GM03348 (cell line): Measurements from ENCODE around the gene TTLL8.

ENCODE experiments used
- DNase-seq: peaks from one replicate; pipeline ENCODE4 v3.0.0; 2012; ENCODE audit warnings: low spot score

TTLL8 gene

GRCh38 chr22:50016988-50017700 lies 41.0 kb downstream of the TTLL8 start:
- DNase-seq, result no peak

- DNase-seq, result no peak
Observed at GRCh38 chr22:50016308-50016987, 41.6 kb downstream of the TTLL8 start.

DNA sequence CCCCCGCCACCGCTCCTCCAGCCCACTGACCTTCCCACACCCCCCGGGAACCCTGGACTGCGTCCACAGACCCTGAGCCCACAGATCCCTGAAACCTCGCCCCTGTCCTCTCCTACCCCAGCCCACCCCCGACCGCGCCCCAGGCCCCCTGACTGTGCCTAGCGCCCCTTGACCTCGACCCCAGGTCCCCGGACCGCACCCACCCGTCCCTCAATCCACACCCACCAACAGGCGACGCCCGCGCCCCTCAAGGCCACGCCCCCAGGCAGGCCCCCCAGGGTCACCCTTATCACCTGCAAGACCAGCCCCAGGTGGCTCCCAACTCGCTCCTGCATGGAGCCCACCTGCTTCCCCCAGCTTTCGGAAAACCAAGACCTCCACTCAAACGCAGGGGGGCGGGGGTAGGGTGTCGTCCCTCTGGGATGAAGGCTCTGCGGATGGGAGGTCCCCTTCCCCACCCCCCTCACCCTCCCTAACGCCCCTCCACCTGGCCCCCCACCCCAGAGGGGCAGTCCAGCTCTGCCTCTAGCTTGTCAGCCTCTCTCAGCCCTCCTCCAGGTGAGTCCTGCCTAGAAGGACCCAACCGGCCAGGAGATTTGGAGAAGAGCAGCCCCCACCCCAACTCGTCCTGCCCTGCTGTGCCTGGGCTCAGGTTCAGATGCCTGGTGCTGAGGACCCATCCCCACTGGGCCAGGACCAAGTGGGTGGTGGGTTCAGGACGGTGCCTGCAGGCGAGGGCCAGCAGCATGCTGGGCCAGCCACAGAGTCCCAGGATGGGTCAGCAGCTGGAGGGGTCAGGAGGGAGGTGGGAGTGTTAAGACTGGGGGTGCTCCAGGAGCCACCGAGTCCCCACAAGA lies 42.4 kb downstream of the TTLL8 start:
- DNase-seq, result no peak

GRCh38 chr22:50014655-50015401 lies 43.3 kb downstream of the TTLL8 start:
- DNase-seq, result no peak

GRCh38 chr22:50014053-50014501 lies 44.0 kb downstream of the TTLL8 start:
- no peak for DNase-seq

DNA sequence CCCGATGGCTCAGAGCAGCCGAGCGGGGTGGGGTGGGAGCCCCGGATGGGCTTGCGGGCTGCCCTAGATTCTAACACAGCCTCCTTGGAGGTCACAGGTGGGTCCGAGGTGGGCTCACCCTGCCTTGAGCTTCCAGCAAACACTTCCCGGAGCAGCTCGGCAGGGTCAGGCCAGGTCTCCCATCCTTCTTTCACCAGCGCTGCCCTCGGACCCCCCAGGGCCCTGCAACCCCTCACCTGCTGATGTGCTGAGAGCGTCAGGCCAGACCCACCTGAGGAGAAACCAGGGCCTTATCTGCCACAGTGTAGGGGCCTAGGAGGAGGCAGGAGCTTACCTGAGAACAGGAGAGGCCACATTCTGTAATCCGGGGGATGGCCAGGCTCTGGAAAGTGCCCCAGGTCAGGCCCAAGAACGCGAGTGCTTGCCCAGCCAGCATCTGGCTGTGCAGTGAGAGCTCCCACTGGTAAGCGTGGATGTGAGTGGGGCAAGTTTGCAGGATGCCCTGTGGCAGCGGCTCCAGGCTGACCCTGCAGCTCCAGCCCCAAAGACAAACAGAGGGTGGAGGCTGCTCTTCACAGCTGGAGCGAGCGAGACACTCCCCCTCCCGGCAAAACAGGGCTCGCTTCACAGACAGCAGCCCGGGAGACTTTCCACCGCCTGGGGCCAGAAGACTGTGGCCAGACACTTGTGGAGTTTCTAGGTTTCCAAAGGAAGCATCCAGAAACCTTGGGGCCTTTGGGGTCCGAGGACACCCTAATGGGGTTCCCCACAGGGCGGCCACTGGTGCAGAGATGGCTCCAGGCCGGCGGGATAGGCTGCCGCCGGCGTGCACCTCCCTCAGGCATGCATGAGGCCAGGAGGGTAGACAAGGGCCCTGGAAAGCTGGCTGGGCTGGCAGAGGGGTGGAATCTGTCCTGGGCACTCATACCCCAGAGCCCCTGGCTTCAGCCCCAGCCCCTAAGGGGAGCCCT lies 45.6 kb downstream of the TTLL8 start, which contains the start of gene IL17REL:
TSS of gene IL17REL (minus strand) at position 555 of the 971 bp plus-strand sequence. CDS start at position 436, 119 bp downstream.
- peak; percentile 54 for DNase-seq

GRCh38 chr22:50011447-50012210 lies 46.5 kb downstream of the TTLL8 start:
- no peak for DNase-seq

DNA sequence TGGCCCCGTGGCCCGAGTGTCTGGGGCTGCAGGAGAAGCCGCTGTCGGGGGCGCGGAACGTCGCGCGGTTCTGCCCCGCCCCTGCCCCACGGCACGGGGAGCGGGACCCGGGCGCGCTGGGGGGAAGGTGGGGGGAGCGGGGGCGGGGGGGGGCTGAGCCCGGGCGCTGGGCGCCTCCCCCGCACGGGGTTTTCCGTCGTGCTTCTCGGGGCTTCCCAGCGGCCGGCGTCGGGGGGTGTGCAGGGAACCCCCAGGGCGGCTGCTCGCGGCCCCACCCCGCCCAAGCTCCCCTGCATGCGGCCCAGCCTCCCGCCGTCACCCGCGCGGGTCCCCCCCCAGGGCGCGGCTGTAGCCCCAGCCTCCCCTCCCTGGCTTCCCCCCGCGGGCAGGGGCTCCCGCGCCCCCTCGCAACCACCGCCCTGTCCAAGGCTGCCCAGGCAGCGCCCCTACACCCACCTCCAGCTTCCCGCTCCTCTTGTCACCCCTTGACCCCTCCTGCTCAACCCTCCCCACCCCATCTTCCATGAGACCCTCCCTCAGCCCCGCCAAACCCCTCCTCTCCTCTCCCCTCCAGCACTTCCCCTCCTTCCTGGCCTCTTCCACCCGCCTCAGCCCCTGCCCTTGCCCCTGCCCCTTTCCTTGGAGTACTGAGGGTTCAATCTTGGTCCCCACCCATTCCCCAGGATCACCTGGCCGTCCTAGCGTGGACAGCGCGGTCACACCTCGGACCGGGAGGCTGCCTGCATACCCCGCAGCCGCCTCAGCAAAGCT lies 47.2 kb downstream of the TTLL8 start:
- no peak for DNase-seq

- no peak for DNase-seq
Observed at GRCh38 chr22:50009765-50010675, 48.1 kb downstream of the TTLL8 start.

- DNase-seq, result no peak
Observed at GRCh38 chr22:50009251-50009650, 48.8 kb downstream of the TTLL8 start.

DNA sequence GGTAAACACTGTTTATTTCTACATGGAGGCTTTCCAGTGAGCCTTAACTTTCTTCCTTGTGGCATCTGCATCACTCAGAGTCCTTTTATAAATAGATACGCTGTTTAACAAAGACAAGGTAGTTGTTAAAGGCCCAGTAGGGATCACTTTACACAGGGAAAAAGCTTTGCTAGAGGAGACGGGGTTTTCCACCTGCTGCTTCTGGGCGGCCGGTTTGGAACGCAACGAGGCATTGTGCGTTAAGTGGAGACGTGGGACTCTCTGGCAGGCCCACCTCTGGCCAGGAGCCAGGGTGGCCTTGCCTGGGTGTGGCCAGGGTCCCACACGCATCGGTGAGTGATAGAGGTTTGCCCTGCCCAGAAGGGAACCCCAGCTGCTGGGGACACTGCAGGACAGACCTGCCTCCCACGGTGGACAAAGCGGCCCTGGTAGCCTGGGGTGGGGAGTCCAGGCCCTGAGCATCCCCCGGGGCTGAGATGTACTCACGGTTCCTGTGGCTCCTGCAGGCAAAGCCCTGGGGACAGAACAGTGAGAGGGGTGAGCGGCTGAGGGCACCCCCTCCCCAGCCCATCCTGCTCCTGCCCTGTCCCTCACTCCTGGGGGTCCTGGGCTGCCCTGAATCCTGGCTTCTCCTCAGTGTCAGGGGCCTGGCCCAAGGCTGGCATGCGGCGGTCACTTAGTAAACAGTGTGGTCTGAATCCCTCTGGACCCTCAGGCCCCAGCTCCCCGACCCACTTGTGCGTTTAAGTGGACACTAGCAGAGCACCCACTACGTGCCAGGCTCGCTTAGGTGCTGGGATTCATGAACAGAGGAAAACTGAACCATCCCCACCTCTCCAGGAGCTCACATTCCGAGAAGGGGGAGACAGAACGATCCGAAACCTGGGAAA lies 49.7 kb downstream of the TTLL8 start:
- DNase-seq, result no peak

DNA sequence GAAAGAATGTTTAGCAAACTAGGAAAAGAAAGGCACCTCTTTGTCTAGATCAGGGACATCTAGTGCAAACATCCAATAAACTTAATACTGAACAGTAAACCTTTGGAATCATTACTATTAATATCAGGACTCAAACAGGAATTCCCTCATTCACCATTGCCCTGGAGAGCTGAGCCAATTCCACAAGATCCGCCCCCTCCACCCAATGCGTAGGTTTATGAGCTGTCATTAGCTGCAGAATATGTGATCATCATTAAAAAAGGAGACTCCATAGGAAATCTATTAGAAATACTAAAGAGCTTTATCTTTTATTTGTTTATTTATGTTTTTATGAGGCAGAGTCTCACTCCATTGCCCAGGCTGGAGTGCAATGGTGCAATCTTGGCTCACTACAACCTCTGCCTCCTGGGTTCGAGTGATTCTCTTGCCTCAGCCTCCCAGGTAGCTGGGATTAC lies 51.0 kb downstream of the TTLL8 start:
- no peak for DNase-seq

DNA sequence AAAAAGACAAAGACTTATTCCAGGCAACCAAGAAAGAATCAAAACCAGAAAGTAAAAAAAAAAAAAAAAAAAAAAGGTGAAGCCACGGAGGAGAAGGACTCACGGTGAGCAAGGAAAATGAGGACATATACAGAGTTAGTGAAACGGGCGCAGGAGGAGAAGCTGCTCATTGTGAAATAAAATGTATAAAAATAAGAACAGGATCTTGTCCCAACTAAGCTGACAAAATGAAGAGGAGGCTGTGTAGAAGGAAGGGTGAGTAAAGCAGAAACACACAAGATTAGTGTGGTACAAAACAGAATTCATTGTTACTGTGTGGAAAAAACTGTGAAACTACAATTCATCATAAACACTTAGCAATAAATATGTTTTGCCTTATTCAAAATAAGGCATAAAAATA lies 53.2 kb downstream of the TTLL8 start:
- no peak for DNase-seq

GRCh38 chr22:50002791-50003190 lies 55.3 kb downstream of the TTLL8 start:
- peak; percentile 38 for DNase-seq

DNA sequence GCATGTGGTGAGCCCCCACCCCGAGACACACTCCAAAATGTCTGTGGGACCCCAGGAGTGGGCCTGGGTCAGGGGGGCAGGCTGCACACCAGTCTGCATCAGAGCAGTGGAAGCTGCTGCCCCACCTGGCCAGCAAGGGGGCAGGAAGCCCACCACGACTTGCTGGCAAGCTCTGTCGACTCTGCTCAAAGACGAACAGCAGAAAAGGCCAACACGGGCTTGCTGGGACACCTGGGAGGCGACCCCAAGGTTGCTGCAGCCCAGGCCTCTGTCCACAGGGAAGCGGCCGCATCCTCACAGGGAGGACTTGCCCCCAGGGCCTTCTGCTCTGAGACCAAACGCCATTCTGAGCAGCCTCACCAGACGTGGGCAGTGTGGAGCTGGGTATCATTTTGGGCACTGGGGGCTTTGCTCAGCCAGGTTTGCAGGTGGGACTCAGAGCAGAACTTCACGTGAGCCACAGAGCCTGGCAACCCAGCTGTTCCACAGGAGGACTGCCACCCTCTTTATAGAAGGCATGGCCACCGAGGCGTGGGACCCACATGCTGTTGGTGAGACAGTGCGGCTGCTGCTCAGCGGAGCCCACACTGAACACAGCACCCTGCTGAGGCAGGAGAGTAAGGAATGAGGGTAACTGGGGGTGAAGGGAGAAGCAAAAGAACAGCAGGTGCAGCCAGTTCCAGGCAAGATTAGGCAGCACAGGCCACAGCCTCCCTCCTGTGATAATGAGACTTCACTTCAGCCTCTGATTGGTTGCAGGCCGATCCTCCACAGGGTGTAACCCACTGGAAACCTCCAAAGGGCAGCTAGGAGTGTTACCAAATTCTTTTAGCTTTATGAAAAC lies 56.5 kb downstream of the TTLL8 start:
- no peak for DNase-seq
